Nephron progenitor cell (in vitro differentiated cells): Measurements from ENCODE around the gene EGR2.

ENCODE experiments used
- DNase-seq: peaks from one replicate; pipeline ENCODE4 v3.0.0; 2021
- H3K27ac Mint-ChIP-seq: 2 replicates; pipeline ENCODE4 v1.8.0; 2021; ENCODE audit warnings: mild to moderate bottlenecking, moderate library complexity, mixed read lengths
- H3K27me3 Mint-ChIP-seq: 2 replicates; pipeline ENCODE4 v1.8.0; 2021; ENCODE audit warnings: mild to moderate bottlenecking, low read depth, mixed read lengths; ENCODE audit not compliant: poor library complexity
- H3K36me3 Mint-ChIP-seq: 2 replicates; pipeline ENCODE4 v1.8.0; 2021; ENCODE audit warnings: low read depth, mixed read lengths
- H3K4me1 Mint-ChIP-seq: 2 replicates; pipeline ENCODE4 v1.8.0; 2021; ENCODE audit warnings: mixed read lengths
- H3K4me3 Mint-ChIP-seq: 2 replicates; pipeline ENCODE4 v1.8.0; 2021; ENCODE audit warnings: mild to moderate bottlenecking, moderate library complexity, mixed read lengths
- H3K9me3 Mint-ChIP-seq: 2 replicates; pipeline ENCODE4 v1.8.0; 2021; ENCODE audit warnings: mild to moderate bottlenecking, moderate library complexity, mixed read lengths
- TF ChIP-seq, protein P1 (sequence below): fragments of 200-600 bp; sonication (generic); IDR thresholded peaks from 2 replicates; pipeline ENCODE4 v1.5.0; 2021; ENCODE audit warnings: antibody characterized with exemption

The EGR2 gene

DNA sequence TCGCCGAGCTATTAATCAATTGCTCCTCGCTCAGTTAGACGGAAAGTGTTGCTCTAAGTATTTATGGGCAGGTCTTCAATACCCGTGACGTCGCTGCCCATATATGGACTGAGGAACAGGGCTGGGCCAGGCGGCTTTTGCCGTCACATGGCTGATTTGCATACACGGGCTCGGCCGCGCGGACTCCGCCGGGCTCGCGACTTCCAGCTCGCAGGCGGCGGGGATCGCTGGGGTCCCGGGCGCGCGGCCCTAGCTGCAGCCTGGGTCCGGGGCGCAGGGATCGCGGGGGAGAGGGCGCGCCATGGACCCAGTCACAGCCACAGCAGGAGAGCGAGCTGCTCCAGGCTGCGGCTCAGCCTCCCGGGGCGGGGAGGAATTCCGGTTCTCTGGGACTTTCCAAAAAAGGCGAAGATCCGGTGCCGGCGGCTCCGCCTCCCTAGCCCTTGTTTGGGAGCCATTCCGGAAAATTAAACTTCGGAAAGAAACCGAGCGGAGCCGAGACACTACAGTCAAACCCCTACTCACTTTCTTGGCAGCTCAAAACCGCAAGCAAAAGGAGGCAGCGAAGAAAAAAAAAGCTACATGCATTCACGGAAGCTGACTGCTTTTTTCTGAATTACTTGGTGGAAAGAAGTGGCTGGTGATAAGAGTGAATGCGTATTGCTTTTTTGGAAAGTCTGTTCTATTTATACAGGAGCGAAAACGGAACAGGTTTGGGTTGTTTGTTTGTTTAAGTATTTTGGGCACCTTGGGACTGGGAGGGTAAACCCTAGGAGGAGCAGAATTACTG, at the start of gene EGR2:
EGR2 (minus strand) TSS at position 36 of the 790 bp plus-strand sequence. CDS start 337 bp downstream, outside the sequence.
- H3K4me1 Mint-ChIP-seq: peaks cover 35% of the 10 kb centered on the region
- H3K27me3 Mint-ChIP-seq: peaks cover 95% of the 10 kb centered on the region
- no peaks in the 10 kb centered on the region for H3K9me3 Mint-ChIP-seq
- H3K4me3 Mint-ChIP-seq: peak within 1 kb of the TSS; percentile 89
- TF ChIP-seq, protein P1, sequence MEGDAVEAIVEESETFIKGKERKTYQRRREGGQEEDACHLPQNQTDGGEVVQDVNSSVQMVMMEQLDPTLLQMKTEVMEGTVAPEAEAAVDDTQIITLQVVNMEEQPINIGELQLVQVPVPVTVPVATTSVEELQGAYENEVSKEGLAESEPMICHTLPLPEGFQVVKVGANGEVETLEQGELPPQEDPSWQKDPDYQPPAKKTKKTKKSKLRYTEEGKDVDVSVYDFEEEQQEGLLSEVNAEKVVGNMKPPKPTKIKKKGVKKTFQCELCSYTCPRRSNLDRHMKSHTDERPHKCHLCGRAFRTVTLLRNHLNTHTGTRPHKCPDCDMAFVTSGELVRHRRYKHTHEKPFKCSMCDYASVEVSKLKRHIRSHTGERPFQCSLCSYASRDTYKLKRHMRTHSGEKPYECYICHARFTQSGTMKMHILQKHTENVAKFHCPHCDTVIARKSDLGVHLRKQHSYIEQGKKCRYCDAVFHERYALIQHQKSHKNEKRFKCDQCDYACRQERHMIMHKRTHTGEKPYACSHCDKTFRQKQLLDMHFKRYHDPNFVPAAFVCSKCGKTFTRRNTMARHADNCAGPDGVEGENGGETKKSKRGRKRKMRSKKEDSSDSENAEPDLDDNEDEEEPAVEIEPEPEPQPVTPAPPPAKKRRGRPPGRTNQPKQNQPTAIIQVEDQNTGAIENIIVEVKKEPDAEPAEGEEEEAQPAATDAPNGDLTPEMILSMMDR: no peak
- H3K36me3 Mint-ChIP-seq: peaks cover 5% of the 10 kb centered on the region
- peak within 1 kb of the TSS; percentile 73 for H3K27ac Mint-ChIP-seq
- peak; percentile 89 for DNase-seq

DNA sequence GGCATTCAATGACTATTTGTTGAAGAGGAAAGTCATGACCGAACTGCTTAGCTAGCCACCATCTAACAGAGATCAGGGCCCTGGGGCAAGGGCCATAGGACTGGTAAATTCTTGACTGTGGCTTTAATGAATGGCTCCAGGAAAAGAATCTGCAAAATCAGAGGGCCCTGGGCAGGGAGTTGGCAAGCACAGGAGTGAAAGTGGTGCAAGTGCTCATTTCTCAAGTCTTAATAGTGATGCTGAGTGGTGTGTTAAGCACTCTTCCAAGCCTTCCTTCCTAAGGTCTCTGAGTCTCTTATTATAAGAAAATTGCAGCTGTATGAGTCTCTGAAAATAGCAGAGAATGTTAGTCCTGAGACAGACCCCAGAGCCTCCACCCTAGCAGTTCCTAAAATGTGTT, 46.3 kb upstream of the EGR2 start:
- Mint-ChIP-seq H3K4me1 (peaks cover 20% of the 10 kb centered on the region), H3K36me3 (no peaks in the 10 kb centered on the region), H3K27me3 (peaks cover under 1% of the 10 kb centered on the region), H3K27ac (no peak overlapping the region), H3K4me3 (no peak overlapping the region), H3K9me3 (no peaks in the 10 kb centered on the region)
- TF ChIP-seq, protein P1: no peak
- no peak for DNase-seq

DNA sequence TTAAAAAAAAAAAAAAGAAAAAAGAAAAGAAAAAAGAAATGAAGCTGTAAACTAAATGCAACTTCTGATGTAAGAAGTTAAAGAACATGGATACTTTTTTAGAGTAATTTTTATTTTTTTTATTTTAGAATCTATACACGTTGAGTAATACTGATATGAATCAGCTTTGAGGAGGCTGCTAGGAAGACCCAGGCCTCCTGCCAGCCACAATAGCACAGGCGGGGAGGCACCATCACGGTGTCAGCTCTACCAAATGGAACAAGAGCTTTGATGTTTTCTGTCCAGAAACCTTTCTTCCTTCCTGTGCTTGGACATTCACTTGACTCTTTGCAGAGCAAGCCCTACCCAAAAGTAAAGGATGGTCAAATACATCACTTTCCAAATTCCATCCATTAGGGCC, 45.3 kb upstream of the EGR2 start:
- Mint-ChIP-seq H3K9me3 (no peaks in the 10 kb centered on the region), H3K27me3 (no peaks in the 10 kb centered on the region), H3K27ac (no peak overlapping the region), H3K4me3 (no peak overlapping the region), H3K36me3 (no peaks in the 10 kb centered on the region), H3K4me1 (peaks cover 20% of the 10 kb centered on the region)
- no peak for DNase-seq
- TF ChIP-seq, protein P1: no peak

DNA sequence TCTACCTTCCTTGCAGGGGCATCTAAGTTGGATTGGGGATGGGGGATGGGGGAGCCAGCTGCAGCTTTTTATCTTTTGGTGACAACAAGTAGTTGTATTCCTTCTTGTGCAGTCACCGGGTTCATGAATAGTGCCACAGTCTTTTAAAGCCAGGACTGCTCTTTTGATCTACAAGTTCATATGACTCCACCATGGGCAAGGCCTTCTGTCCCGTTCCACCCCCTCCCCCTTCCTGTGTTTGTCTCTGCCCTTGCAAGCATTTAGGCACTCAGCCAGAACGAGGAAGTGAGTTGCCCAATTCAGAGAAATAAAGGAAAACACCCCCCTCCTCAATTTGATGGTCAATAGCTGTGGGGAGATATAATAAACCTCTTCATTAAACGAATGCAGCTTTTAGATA, 44.8 kb upstream of the EGR2 start:
- Mint-ChIP-seq H3K27ac (peak overlapping the region; percentile 72), H3K9me3 (no peaks in the 10 kb centered on the region), H3K27me3 (no peaks in the 10 kb centered on the region), H3K36me3 (no peaks in the 10 kb centered on the region), H3K4me1 (peaks cover 20% of the 10 kb centered on the region), H3K4me3 (no peak overlapping the region)
- peak; percentile 15 for DNase-seq
- TF ChIP-seq, protein P1: no peak

DNA sequence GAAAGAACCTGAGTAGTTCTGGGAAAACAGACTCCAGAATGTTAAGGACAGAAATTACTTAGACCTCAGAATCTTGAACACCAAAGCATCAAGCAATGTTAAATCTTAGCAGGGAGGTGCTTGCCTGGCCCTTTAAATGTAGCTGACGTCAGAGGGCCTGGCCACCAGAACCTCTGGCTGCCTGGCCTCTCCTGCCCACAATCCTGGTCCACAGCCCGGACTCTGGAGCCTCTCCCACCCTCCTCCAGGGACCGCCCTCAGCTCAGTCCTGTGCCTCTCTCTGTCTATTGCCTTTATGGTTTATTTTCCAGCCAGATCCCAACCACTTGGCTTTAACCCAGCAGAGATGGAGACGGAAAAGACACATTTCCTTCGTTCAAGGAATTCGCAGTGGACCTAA, 42.2 kb upstream of the EGR2 start:
- Mint-ChIP-seq H3K9me3 (no peaks in the 10 kb centered on the region), H3K4me3 (no peak overlapping the region), H3K4me1 (peaks cover 27% of the 10 kb centered on the region), H3K27me3 (no peaks in the 10 kb centered on the region), H3K27ac (no peak overlapping the region), H3K36me3 (no peaks in the 10 kb centered on the region)
- no peak for DNase-seq
- TF ChIP-seq, protein P1: no peak

DNA sequence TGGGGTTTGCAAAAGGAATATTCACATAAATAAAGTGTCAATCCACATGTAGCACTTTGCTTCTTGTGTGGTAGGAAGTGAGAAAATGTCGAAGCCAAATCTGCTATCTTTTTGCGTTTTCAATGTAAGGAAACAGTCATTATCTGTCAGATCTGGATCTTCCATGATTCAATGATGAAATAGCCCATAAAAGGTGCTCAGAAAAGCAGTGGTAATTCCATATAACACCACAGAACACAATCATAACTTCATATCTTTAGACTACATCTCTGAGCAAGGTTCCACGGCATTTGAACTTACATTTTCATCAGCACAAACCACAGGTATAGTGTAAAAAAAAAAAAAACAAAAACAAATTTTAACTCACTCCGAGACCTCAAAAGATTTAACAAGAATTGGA, 39.9 kb upstream of the EGR2 start:
- no peak overlapping the region for H3K4me3 Mint-ChIP-seq
- H3K36me3 Mint-ChIP-seq: no peaks in the 10 kb centered on the region
- no peaks in the 10 kb centered on the region for H3K27me3 Mint-ChIP-seq
- H3K4me1 Mint-ChIP-seq: peaks cover 17% of the 10 kb centered on the region
- no peak for DNase-seq
- TF ChIP-seq, protein P1: no peak
- H3K27ac Mint-ChIP-seq: no peak overlapping the region
- no peaks in the 10 kb centered on the region for H3K9me3 Mint-ChIP-seq
